Gastroesophageal sphincter (tissue), 3 donors: ENCODE results near the gene GBE1.
A peak's percentile ranks its signal among the peaks of the same experiment; 100 is the strongest.

Source experiments
- EP300 ChIP-seq: sonication (generic); formaldehyde crosslinking; IDR thresholded peaks from one replicate; pipeline ENCODE4 v1.6.1; 2017; ENCODE audit warnings: antibody characterized with exemption, mild to moderate bottlenecking
- TF ChIP-seq, protein P1 (sequence below), 4 experiments: fragments of 200-600 bp in 2 of 4; fragments of 450-650 bp in 2 of 4; sonication (generic) in 1 of 4; IDR thresholded peaks; one replicate each; pipeline ENCODE4 v1.5.1; 2017 to 2019; ENCODE audit warnings: antibody characterized with exemption in 4 of 4, mild to moderate bottlenecking in 2 of 4, moderate library complexity in 2 of 4

DNA sequence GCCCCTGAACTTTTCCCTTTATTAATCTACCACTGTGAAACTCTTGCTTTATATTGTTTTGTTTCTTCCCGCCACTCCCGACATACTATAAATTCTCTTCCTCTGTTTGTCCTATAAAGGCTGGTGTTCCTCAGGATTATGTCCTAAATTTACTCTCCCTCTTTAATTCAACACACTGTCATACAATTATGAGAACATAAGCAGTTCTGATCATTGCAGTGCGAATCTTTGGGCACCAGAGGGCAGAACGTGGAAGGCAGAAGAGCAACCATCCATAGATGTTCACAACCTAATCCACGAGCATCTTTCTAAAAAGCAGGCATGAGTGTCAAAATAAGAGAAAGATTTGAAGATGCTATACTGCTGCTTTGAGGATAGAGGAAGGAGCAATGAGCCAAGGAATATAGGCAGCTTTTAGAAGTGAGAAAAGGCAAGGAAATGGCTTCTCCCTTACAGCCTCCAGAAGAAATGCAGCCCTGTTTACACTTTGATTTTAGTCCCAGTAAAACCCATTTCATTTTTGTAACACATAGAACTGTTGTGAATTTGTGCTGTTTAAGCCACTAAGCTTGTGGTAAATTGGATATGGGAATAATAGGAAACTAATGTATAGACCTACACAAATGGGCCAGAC lies 179.4 kb downstream of the GBE1 start:
- TF ChIP-seq, protein P1, sequence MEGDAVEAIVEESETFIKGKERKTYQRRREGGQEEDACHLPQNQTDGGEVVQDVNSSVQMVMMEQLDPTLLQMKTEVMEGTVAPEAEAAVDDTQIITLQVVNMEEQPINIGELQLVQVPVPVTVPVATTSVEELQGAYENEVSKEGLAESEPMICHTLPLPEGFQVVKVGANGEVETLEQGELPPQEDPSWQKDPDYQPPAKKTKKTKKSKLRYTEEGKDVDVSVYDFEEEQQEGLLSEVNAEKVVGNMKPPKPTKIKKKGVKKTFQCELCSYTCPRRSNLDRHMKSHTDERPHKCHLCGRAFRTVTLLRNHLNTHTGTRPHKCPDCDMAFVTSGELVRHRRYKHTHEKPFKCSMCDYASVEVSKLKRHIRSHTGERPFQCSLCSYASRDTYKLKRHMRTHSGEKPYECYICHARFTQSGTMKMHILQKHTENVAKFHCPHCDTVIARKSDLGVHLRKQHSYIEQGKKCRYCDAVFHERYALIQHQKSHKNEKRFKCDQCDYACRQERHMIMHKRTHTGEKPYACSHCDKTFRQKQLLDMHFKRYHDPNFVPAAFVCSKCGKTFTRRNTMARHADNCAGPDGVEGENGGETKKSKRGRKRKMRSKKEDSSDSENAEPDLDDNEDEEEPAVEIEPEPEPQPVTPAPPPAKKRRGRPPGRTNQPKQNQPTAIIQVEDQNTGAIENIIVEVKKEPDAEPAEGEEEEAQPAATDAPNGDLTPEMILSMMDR (IDR thresholded peaks at IDR 0.05): peak in 3 of 4 experiments; percentile 16 to 49 (median 18)
- no peak for TF ChIP-seq EP300
